Astrocyte (in vitro differentiated cells and primary cell): ENCODE data around the gene WSB2. TPM values are rescaled to one million over a fixed set of nuclear protein-coding genes. Genes with fewer than 3 reads are reported as not detected.

ENCODE experiments used
- DNase-seq: peaks from one replicate; pipeline ENCODE4 v3.0.0-alpha.2; 2010; ENCODE audit warnings: low read depth
- FAIRE-seq: peaks from 2 replicates; lab custom pipeline; 2011; peaks lifted over from hg19 to GRCh38; lab: Jason Lieb, UNC
- H2AFZ ChIP-seq: 2 replicates; pipeline ENCODE4 v1.6.0; 2012; ENCODE audit warnings: low read depth, low read length, inconsistent platforms
- H3K27ac ChIP-seq: 2 replicates; pipeline ENCODE4 v1.5.1; 2011; ENCODE audit warnings: low read depth, low read length, inconsistent platforms
- H3K27me3 ChIP-seq: 2 replicates; pipeline ENCODE4 v1.6.0; 2011; ENCODE audit warnings: low read length, inconsistent platforms; ENCODE audit not compliant: insufficient read depth
- H3K36me3 ChIP-seq: 2 replicates; pipeline ENCODE4 v1.5.1; 2011; ENCODE audit warnings: low read length, inconsistent platforms; ENCODE audit not compliant: insufficient read depth
- H3K4me1 ChIP-seq: 2 replicates; pipeline ENCODE4 v1.5.1; 2011; ENCODE audit warnings: low read length, inconsistent platforms; ENCODE audit not compliant: insufficient read depth
- H3K4me2 ChIP-seq: 2 replicates; pipeline ENCODE4 v1.6.0; 2012; ENCODE audit warnings: low read length, inconsistent platforms
- H3K4me3 ChIP-seq: 2 replicates; pipeline ENCODE4 v1.5.1; 2011; ENCODE audit warnings: low read depth, mild to moderate bottlenecking, low read length, inconsistent platforms; ENCODE audit not compliant: insufficient read depth
- H3K79me2 ChIP-seq: 2 replicates; pipeline ENCODE4 v1.6.0; 2012; ENCODE audit warnings: mild to moderate bottlenecking, low read length, inconsistent platforms; ENCODE audit not compliant: insufficient read depth
- H3K9ac ChIP-seq: 2 replicates; pipeline ENCODE4 v1.6.0; 2012; ENCODE audit warnings: mild to moderate bottlenecking, low read length, inconsistent platforms
- H3K9me3 ChIP-seq: 2 replicates; pipeline ENCODE4 v1.5.1; 2012; ENCODE audit warnings: low read depth, mild to moderate bottlenecking, low read length, inconsistent platforms; ENCODE audit not compliant: insufficient read depth
- H4K20me1 ChIP-seq: 2 replicates; pipeline ENCODE4 v1.6.0; 2012; ENCODE audit warnings: low read length, inconsistent platforms; ENCODE audit not compliant: insufficient read depth
- H3K27ac Mint-ChIP-seq: one replicate; pipeline ENCODE4 v1.8.0; 2021; ENCODE audit warnings: mild to moderate bottlenecking, mixed read lengths; ENCODE audit not compliant: unreplicated experiment
- H3K27me3 Mint-ChIP-seq: one replicate; pipeline ENCODE4 v1.8.0; 2021; ENCODE audit warnings: low read depth, mixed read lengths; ENCODE audit not compliant: unreplicated experiment
- H3K36me3 Mint-ChIP-seq: one replicate; pipeline ENCODE4 v1.8.0; 2021; ENCODE audit warnings: low read depth, mixed read lengths; ENCODE audit not compliant: unreplicated experiment
- H3K4me1 Mint-ChIP-seq: one replicate; pipeline ENCODE4 v1.8.0; 2021; ENCODE audit warnings: low read depth, mixed read lengths; ENCODE audit not compliant: unreplicated experiment
- H3K4me3 Mint-ChIP-seq: one replicate; pipeline ENCODE4 v1.8.0; 2021; ENCODE audit warnings: mild to moderate bottlenecking, moderate library complexity, mixed read lengths; ENCODE audit not compliant: unreplicated experiment
- H3K9me3 Mint-ChIP-seq: one replicate; pipeline ENCODE4 v1.8.0; 2021; ENCODE audit warnings: mild to moderate bottlenecking, mixed read lengths; ENCODE audit not compliant: unreplicated experiment
- CTCF ChIP-seq: IDR thresholded peaks from 2 replicates; pipeline ENCODE4 v1.5.1; 2011; ENCODE audit warnings: low read depth, mild to moderate bottlenecking, inconsistent platforms, low read length, moderate library complexity; ENCODE audit not compliant: insufficient read depth
- EZH2 ChIP-seq: IDR thresholded peaks from 2 replicates; pipeline ENCODE4 v1.6.1; 2012; ENCODE audit warnings: mild to moderate bottlenecking, low read length, inconsistent platforms; ENCODE audit not compliant: insufficient read depth
- total RNA-seq: library from RNA; stranded (reverse); gene quantifications from 2 replicates; pipeline ENCODE4 v1.2.1, GENCODE V29; 2021

The WSB2 gene
- total RNA-seq, 1 donor from 2014 or later: 113 TPM

GRCh38 chr12:117998719-117999118 is 62.3 kb downstream of the WSB2 start:
- no peak for TF ChIP-seq CTCF
- TF ChIP-seq EZH2: no peak
- no peaks in the 10 kb centered on the region for H4K20me1 ChIP-seq
- Mint-ChIP-seq H3K27ac (no peak overlapping the region), H3K9me3 (peaks cover 4% of the 10 kb centered on the region), H3K4me1 (no peaks in the 10 kb centered on the region), H3K36me3 (no peaks in the 10 kb centered on the region), H3K27me3 (no peaks in the 10 kb centered on the region), H3K4me3 (no peak overlapping the region)
- DNase-seq (no peak), FAIRE-seq (no peak)
- H3K9me3 ChIP-seq: peaks cover 2% of the 10 kb centered on the region
- no peaks in the 10 kb centered on the region for H3K4me1 ChIP-seq
- no peak overlapping the region for H3K4me3 ChIP-seq
- no peaks in the 10 kb centered on the region for H3K36me3 ChIP-seq
- H3K27me3 ChIP-seq: no peaks in the 10 kb centered on the region
- H3K4me2 ChIP-seq: no peak overlapping the region
- H3K9ac ChIP-seq: no peak overlapping the region
- no peaks in the 10 kb centered on the region for H3K79me2 ChIP-seq
- no peak overlapping the region for H3K27ac ChIP-seq
- H2AFZ ChIP-seq: no peak overlapping the region

GRCh38 chr12:117994551-117995438 is 66.2 kb downstream of the WSB2 start:
- H3K9ac ChIP-seq: no peak overlapping the region
- no peak for TF ChIP-seq EZH2
- TF ChIP-seq CTCF: no peak
- no peak overlapping the region for H3K27ac ChIP-seq
- no peaks in the 10 kb centered on the region for H4K20me1 ChIP-seq
- no peaks in the 10 kb centered on the region for H3K79me2 ChIP-seq
- FAIRE-seq (no peak), DNase-seq (no peak)
- Mint-ChIP-seq H3K27me3 (no peaks in the 10 kb centered on the region), H3K4me1 (no peaks in the 10 kb centered on the region), H3K9me3 (peaks cover 4% of the 10 kb centered on the region), H3K27ac (no peak overlapping the region), H3K36me3 (no peaks in the 10 kb centered on the region), H3K4me3 (no peak overlapping the region)
- no peaks in the 10 kb centered on the region for H3K36me3 ChIP-seq
- peaks cover 2% of the 10 kb centered on the region for H3K9me3 ChIP-seq
- no peak overlapping the region for H3K4me3 ChIP-seq
- H2AFZ ChIP-seq: no peak overlapping the region
- no peaks in the 10 kb centered on the region for H3K27me3 ChIP-seq
- H3K4me2 ChIP-seq: no peak overlapping the region
- no peaks in the 10 kb centered on the region for H3K4me1 ChIP-seq
